HL-60/S4 treated with phorbol 12-myristate 13-acetate at 8.2 ng/mL for 4 days and 3 days (cell line): ENCODE data around the gene CIAO1.

Source experiments
- in situ Hi-C: fragments of 300-500 bp; cut with MboI; formaldehyde crosslinking; loops from 2 replicates; pipeline ENCODE4 v1.15.0; 2022; ENCODE audit warnings: low sequenced_read_pairs

The CIAO1 gene

GRCh38 chr2:96249654-96250053 is 16.4 kb upstream of the CIAO1 start:
- in situ Hi-C loops: loop anchor here (25.0 kb wide), 1 partner anchor 237 kb away; no protein-coding TSS in a partner anchor

- in situ Hi-C loops: loop anchor here (25.0 kb wide), 1 partner anchor 238 kb away; no protein-coding TSS in a partner anchor
These were observed 15.8 kb upstream of the CIAO1 start for GRCh38 chr2:96250188-96250587.

GRCh38 chr2:96251721-96252292 is 14.2 kb upstream of the CIAO1 start:
- in situ Hi-C loops: loop anchor here (25.0 kb wide), 1 partner anchor 240 kb away; no protein-coding TSS in a partner anchor

GRCh38 chr2:96252526-96252925 is 13.5 kb upstream of the CIAO1 start:
- in situ Hi-C loops: loop anchor here (25.0 kb wide), 1 partner anchor 240 kb away; no protein-coding TSS in a partner anchor

GRCh38 chr2:96253006-96253405 is 13.0 kb upstream of the CIAO1 start:
- in situ Hi-C loops: loop anchor here (25.0 kb wide), 1 partner anchor 241 kb away; no protein-coding TSS in a partner anchor

DNA sequence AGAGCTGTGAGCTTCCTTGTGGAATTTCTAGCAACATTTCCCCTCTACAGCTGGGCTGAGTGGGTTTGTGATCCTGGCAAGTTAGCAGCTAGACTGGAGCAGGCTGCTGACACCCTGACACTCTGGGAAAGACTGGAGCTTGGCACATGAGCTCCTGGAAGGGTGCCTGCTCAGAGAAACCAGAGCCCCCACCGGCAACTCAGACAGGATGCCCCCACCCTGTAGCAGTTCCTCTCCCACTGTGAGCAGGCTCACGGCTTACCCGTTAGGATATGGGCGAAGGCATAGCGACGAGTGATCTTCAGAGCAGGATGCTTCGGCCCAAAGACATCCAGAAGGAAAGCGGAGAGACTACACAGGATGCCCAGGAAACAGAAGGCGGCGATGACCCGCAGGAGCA is 11.5 kb upstream of the CIAO1 start:
- in situ Hi-C loops: loop anchor here (25.0 kb wide), 1 partner anchor 242 kb away; no protein-coding TSS in a partner anchor

DNA sequence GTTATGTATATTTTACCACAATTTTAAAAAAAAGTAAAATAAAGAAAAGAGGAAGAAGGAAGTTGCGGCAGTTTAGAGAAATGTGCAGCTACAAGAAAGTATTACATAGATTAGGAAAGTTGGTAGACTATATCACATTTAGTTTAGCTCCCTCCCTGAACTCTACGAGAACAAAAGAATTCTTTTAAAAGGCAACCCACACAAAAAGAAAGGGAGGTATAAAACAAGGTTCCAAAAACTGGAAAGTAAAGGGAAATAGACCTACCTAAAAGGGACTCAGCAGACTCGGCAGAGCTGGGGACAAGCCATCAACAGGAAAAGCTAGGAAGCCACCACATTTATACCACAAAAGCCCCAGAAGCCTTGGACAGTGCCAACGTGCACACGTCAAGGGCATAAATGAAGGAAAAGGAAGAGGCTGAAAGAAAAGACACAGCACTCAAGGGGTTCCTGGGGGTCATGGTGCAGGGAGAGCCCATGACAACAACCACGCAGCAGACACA is 9.4 kb upstream of the CIAO1 start:
- in situ Hi-C loops: loop anchor here (25.0 kb wide), 1 partner anchor 244 kb away; no protein-coding TSS in a partner anchor

DNA sequence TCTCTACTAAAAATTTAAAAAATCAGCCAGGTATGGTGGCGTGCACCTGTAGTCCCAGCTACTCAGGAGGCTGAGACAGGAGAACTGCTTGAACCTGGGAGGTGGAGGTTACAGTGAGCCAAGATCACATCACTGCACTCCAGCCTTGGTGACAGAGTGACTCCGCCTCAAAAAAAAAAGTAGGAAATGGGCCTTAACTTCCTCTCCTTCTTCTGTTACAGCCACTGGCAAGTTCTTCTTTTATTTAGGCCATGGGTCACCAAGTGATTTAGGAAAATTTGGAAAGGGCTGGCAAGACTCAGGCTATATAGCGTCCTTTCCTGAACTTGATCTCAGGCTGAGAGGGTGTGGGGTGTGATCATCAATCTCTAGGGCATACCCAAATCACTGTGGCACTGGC is 8.3 kb upstream of the CIAO1 start:
- in situ Hi-C loops: loop anchor here (25.0 kb wide), 1 partner anchor 245 kb away; no protein-coding TSS in a partner anchor

GRCh38 chr2:96258166-96259022 is 7.6 kb upstream of the CIAO1 start:
- in situ Hi-C loops: loop anchor here (25.0 kb wide), 1 partner anchor 246 kb away; no protein-coding TSS in a partner anchor

- in situ Hi-C loops: loop anchor here (25.0 kb wide), 1 partner anchor 247 kb away; no protein-coding TSS in a partner anchor
These were observed 6.5 kb upstream of the CIAO1 start for GRCh38 chr2:96259497-96259921.

DNA sequence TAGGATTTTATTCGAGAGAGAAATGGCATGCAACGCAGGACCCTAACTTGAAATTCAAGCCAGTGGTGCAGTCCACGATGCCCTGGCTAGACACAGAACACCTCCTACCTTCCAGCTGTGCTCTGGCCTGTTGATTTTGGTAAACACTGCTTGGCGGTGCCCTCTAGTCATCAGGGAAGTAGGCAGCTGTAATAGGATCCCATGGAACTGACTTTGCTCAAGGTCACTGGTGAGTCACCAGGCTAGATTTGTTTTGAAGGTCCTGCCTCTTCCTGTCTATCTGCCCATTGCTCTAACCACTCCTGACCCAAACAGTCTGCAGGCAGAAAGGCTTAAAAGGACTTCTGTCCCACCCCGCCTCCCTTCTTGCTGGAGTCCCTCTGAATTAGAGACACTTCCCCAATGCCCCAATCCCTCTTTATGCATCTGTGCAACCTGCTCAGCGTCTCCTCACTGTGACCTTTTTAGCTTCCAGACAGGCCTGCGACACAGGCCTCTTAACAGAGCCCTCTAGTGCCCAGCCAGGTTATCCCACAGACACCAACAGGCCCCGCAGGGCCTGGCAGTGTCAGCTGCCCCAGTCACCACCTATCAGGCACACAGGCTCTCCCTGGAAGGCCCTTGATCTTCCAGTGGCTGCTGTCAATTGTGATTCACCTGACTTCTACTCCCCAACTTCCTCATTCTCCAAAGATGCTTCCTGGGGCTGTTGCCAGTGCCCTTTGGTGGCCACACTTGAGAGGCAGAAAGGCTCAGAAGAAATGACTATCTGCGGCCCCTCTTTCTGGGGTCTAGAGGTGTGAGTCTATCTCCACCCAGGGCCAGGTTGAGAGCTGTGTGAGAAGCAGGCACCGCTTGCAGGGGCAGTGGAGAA is 5.4 kb upstream of the CIAO1 start:
- in situ Hi-C loops: loop anchor here (25.0 kb wide), 1 partner anchor 248 kb away; no protein-coding TSS in a partner anchor

- in situ Hi-C loops: loop anchor here (25.0 kb wide), 1 partner anchor 249 kb away; no protein-coding TSS in a partner anchor
These were observed 4.6 kb upstream of the CIAO1 start for GRCh38 chr2:96261328-96262003.

- in situ Hi-C loops: loop anchor here (25.0 kb wide), 1 partner anchor 250 kb away; no protein-coding TSS in a partner anchor
These were observed 3.7 kb upstream of the CIAO1 start for GRCh38 chr2:96262306-96262705.

GRCh38 chr2:96264086-96264485 is 1.9 kb upstream of the CIAO1 start:
- in situ Hi-C loops: loop anchor here (25.0 kb wide), 1 partner anchor 252 kb away; no protein-coding TSS in a partner anchor

GRCh38 chr2:96264656-96265348 is 1.2 kb upstream of the CIAO1 start:
- in situ Hi-C loops: loop anchor here (25.0 kb wide), 1 partner anchor 253 kb away; no protein-coding TSS in a partner anchor

DNA sequence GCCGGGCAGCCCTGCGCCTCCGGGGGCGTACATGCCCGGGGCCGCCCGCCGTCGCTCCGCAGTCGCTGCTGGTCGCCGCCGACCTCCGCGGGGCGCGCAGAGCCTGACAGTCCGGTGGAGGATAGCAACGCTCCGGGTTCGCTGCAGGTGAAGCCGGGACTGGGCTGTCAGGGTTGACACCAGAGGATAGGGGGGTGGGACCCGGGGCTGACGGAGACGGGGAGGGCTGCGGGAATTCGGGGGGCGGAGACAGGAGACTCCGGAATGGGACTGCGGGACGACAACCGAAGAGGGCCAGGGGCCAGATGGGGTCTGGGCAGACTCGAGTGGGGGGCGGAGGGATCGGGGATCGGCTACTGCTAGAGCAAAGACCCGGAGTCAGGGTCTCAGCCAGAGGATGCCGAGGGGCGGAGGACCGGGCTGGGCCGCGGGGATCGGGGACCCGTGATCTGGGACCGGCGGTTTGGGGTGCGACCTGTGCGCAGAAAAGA is 631 bp upstream of the CIAO1 start:
- in situ Hi-C loops: loop anchor here (25.0 kb wide), 1 partner anchor 253 kb away; no protein-coding TSS in a partner anchor

DNA sequence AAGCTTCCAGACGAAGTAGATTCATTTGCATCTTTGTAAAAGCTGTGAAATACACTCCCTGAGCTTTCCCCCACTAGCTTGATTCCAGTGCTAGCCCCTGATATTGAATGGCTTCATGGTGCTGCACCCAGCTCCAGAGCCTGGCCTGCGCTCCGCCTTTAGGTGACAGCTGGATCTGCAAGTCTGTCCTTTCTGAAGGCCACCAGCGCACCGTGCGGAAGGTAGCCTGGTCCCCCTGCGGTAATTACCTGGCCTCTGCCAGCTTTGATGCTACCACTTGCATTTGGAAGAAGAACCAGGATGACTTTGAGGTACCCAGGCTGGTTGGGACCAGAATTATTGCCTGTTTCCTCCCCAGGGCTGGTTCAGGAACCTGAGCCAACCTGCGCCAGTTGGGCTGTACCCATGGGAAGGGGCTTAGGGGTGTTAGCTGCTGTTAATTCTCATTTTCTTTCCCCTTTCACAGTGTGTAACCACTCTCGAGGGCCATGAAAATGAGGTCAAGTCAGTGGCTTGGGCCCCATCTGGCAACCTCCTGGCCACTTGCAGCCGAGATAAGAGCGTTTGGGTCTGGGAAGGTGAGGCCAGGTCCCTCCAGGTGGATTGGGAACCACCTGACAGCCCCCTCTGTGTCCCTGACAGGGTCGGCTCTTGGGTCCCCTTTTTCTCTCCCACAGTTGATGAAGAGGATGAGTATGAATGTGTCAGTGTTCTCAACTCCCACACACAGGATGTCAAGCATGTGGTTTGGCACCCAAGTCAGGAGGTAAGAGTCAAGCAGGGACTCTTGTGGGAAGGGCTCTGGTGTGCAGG is 1.3 kb downstream of the CIAO1 start:
- in situ Hi-C loops: loop anchor here (25.0 kb wide), 1 partner anchor 255 kb away; no protein-coding TSS in a partner anchor

- in situ Hi-C loops: loop anchor here (25.0 kb wide), 1 partner anchor 260 kb away; no protein-coding TSS in a partner anchor
These were observed 6.0 kb downstream of the CIAO1 start for GRCh38 chr2:96271995-96272394.
